GM21723 (cell line): ENCODE measurements around the gene C11orf98.
"Not testable (repeated sequence)": the region's sequence is repeated elsewhere in the genome, so short reads cannot be mapped to it uniquely, and the experiment has no call there.

Experiments used
- ATAC-seq: cut with Tn5 transposase; IDR thresholded peaks from one replicate; pipeline ENCODE4 v1.9.1; 2021; ENCODE audit warnings: mild to moderate bottlenecking, moderate library complexity; ENCODE audit not compliant: unreplicated experiment

Gene C11orf98

GRCh38 chr11:62687508-62688396 lies 22.7 kb upstream of the C11orf98 start:
- no peak for ATAC-seq

GRCh38 chr11:62682518-62682917 lies 17.5 kb upstream of the C11orf98 start:
- no peak for ATAC-seq

DNA sequence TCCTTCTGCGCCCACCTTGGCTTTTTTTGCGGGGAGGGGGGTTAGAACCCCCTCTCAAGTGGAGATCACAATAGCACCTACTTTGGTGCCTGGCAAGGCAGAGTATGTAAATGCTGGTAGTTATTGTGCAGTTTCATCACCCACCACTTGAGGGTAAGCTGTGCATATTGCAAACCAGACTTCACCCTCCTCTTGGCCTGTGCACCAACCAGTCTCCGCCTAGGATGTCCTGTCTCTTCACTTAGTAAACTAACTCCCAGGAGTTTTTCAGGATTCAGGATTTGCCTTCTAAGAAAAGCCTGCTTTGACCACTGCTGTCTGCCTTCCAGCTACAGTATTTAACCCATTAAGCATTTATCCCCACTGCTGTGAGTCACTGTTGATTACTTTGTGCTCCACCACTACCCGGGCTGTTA lies 15.8 kb upstream of the C11orf98 start:
- no peak for ATAC-seq

DNA sequence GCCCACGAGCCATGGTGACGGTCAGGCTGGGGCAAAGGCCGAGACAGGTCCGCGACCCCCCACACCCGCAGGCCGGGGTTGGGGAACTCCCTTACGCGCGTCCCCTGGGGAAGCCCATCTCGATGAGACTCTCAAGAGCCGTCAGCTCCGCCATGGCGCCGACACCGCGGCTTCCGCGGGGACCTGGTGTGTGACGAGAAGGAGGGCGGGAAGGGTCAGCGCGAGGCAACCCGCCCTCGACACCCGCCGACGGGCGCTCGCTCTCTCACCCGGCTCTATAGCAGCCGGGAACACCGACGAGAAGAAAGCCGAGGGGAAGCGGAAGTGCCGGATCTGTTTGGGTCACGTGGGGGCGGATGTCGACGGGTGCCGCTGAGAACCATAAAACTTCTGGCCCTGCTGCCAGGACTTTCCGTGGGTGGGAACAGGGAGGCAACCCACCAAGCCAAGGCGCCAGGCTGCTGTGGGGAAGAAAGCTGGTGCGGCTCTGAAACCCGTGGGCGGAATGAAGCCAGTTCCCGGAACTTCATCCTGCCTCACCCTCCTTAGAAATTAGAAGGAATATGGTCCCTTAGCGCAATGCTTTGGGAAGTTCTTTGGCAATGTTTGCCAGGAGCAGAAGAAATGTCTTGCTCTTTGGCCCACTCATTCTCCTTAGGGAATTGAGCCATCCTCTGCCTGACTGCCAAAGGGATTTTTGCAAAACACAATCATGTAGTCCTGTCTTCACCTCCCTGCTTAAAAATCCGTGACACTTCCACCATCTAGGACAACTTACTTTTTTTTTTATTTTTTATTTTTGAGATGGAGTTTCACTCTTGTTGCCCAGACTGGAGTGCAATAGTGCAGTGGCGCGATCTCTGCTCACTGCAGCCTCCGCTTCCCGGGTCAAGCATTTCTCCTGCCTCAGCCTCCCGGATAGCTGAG lies 14.0 kb upstream of the C11orf98 start, which contains the start of gene UBXN1:
UBXN1 (minus strand) TSS at position 304 of the 927 bp plus-strand sequence; CDS start at position 154, 150 bp downstream.
- peak; percentile 77 for ATAC-seq

GRCh38 chr11:62678433-62678769 lies 13.4 kb upstream of the C11orf98 start:
- no peak for ATAC-seq

DNA sequence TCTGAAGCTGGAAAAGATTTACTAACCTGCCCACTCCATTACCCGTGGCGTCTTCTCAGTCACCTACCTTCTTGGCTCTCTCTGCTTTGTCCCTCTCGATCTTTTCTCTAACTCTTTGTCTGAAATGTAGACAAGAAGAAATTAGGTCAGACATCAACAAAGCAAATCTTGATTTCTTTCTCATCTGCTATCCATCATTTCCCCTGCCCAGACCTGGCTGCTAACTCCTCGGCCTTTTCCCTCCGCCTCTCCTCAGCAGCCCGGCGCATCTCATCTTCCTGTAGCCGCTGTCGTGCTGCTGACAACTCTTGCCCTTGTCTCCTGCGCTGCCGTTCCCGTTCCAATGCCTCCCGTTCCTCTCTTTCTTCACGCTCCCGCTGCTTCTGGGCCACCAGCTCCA lies 12.7 kb upstream of the C11orf98 start:
- ATAC-seq: no peak

DNA sequence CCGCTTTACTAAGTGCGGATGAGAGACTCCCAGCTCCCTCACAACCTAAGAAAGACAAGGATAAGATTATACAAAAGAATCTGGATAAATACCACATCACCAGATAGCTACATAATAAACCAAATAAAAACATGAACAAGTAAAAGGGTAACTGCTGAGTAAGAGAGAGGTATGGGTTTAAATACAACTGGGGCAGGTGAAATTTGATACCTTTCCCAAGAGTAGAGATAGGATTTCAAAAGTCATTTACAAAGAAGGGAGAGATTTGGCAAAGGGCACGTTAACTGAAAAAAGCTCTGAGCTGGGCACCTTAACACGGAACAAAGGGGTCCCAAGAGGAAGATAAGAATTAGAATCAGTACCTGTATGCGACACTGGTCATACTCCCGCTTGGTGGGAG lies 12.1 kb upstream of the C11orf98 start:
- ATAC-seq: no peak

DNA sequence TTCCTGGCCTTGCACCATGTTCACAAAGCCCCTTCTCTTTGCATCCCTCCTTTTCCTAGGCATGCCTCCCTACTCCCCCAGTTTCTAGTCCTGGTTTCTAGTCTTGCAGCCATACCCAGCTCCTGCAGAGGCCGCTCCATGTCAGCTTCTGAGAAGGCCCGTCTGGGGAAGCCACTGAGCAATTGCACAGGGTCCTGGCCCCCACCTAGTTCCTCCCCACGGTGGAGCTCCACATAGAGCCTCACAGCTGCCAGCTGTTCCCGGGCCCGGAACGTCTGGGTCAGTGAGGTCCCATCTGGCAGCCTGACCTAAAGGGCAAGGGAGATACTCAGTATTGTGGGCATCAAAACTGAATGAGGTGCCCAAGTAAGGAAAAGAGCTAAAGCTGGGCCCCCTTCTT lies 11.7 kb upstream of the C11orf98 start:
- ATAC-seq: no peak

DNA sequence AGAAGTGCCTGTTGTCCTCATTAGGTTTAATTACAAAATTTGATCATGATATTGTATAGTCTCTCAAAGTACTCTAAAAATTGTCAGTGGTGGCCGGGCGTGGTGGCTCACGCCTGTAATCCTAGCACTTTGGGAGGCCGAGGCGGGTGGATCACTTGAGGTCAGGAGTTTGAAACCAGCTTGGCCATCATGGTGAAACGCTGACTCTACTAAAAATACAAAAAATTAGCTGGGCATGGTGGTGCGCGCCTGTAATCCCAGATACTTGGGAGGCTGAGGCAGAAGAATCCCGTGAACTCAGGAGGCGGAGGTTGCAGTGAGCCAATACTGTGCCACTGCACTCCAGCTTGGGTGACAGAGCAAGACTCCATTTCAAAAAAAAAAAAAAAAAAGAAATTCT lies 10.4 kb upstream of the C11orf98 start:
- not testable (repeated sequence) for ATAC-seq

GRCh38 chr11:62673196-62673525 lies 8.2 kb upstream of the C11orf98 start:
- ATAC-seq: no peak

DNA sequence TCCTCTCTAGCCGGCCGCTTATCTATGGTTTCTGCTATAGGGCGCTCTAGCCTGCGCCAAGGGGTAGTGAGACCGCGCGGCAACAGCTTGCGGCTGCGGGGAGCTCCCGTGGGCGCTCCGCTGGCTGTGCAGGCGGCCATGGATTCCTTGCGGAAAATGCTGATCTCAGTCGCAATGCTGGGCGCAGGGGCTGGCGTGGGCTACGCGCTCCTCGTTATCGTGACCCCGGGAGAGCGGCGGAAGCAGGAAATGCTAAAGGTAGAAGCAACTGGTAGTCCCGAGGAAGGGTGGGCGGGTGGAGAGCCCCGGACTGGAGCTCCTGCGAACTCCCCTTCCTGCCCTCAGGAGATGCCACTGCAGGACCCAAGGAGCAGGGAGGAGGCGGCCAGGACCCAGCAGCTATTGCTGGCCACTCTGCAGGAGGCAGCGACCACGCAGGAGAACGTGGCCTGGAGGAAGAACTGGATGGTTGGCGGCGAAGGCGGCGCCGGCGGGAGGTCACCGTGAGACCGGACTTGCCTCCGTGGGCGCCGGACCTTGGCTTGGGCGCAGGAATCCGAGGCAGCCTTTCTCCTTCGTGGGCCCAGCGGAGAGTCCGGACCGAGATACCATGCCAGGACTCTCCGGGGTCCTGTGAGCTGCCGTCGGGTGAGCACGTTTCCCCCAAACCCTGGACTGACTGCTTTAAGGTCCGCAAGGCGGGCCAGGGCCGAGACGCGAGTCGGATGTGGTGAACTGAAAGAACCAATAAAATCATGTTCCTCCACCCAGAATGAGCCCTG lies 6.8 kb upstream of the C11orf98 start, which contains the start of the genes LBHD1 and UQCC3:
LBHD1 (minus strand) TSS at position 660 of the 782 bp plus-strand sequence. CDS start 2,236 bp downstream, outside the sequence.
UQCC3 (plus strand) TSS at position 66 of the 782 bp plus-strand sequence; CDS start at position 139, 73 bp downstream.
- ATAC-seq: peak; percentile 62

- ATAC-seq: peak; percentile 16
Measured at GRCh38 chr11:62671236-62671607, 6.2 kb upstream of the C11orf98 start.

- ATAC-seq: no peak
Measured at GRCh38 chr11:62669420-62670161, 4.6 kb upstream of the C11orf98 start.

DNA sequence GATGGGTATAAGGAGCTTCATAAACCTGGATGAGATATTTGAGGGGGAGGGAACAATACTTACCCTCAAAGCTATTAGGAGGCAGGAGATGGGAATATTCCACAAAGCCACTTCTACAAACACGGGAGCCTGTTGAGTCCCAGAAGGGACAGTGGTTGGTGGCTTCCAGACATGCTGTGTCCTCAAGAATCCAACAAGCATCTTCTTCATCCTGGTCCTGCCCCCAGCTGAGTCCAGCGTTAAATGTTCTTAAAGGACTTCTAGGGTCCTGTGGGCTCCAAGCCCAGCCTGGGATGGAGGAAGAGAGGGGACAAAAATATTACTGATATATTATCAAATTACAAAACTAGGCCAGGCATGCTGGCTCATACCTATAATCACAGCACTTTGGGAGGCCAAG lies 2.5 kb upstream of the C11orf98 start:
- no peak for ATAC-seq

GRCh38 chr11:62666259-62666926 lies 1.4 kb upstream of the C11orf98 start:
- no peak for ATAC-seq

GRCh38 chr11:62665599-62666258 lies 719 bp upstream of the C11orf98 start:
- peak; percentile 20 for ATAC-seq

DNA sequence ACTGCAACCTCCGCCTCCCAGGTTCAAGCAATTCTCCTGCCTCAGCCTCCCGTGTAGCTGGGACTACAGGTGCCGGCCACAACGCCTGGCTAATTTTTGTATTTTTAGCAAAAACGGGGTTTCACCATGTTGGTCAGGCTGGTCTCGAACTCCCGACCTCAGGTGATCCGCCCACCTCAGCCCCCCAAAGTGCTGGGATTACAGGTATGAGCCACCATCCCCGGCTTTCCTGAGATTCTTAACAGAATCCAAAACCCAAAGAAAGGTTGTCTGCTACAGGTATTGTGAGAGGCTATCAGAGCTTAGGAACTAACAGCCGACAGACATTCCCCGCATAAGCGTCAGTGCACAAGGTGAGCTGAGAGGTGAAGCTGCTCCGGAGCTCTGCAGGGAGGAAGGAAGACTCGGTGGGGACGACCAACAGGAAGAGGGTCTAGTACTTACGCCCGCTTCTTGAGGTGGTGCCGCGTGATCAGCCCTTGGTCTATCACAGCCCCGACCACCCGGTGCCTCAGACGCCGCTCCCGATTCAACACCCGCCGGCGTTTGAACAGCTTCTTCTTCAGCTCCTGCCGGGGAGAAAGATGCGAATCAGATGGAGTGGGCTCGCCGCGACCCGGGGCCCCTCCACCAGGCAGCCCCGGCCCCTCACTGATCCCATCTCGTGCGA lies 470 bp downstream of the C11orf98 start:
- peak; percentile 30 for ATAC-seq

DNA sequence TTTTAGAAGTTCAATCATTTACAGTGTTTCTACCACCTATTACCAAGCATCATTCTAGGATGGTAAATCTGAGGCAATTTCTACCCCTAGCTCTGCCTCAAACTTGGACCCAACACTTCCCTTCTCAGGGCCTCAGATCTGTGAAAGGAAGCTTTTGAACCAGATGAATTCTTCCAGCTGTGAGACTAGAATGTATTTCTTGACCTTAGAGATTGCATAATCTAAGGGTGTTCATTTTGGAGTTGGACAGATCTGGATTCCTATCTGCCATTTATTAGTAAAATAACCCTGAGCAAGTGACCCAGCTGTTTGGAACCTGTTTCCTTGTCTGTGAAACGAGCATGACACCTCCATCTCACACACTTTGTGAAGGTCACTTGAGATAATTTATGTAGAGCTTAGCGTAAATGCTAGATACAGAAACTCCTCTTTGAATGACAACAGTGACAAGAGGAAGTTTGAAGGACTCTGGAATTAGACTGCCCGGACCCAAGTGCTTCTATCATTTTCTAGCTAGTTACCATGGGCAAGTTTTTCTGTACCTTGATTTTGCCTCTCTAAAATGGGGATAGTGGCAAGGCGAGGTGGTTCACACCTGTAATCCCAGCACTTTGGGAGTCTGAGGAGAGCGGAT lies 8.1 kb downstream of the C11orf98 start:
- ATAC-seq: no peak
